ENCODE measurements around the gene TXNRD1.

- TF ChIP-seq, protein P1, sequence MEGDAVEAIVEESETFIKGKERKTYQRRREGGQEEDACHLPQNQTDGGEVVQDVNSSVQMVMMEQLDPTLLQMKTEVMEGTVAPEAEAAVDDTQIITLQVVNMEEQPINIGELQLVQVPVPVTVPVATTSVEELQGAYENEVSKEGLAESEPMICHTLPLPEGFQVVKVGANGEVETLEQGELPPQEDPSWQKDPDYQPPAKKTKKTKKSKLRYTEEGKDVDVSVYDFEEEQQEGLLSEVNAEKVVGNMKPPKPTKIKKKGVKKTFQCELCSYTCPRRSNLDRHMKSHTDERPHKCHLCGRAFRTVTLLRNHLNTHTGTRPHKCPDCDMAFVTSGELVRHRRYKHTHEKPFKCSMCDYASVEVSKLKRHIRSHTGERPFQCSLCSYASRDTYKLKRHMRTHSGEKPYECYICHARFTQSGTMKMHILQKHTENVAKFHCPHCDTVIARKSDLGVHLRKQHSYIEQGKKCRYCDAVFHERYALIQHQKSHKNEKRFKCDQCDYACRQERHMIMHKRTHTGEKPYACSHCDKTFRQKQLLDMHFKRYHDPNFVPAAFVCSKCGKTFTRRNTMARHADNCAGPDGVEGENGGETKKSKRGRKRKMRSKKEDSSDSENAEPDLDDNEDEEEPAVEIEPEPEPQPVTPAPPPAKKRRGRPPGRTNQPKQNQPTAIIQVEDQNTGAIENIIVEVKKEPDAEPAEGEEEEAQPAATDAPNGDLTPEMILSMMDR (IDR thresholded peaks at IDR 0.05; ENCODE audit: low read depth, low read length) = no peak
- no peak for TF ChIP-seq POLR2A (IDR thresholded peaks at IDR 0.05; ENCODE audit: extremely low read depth, insufficient read length)
Observed at GRCh38 chr12:104372721-104373335, 157.2 kb downstream of the TXNRD1 start.
